ENCODE measurements around the gene TIGD6. TPM values are rescaled to one million over a fixed set of nuclear protein-coding genes. Genes with fewer than 3 reads are reported as not detected.
A peak's percentile ranks its signal among the peaks of the same experiment; 100 is the strongest.

The TIGD6 gene
- total and polyA plus RNA-seq, 7 donors, result 1.4 to 7.8 (median 2.8) TPM

DNA sequence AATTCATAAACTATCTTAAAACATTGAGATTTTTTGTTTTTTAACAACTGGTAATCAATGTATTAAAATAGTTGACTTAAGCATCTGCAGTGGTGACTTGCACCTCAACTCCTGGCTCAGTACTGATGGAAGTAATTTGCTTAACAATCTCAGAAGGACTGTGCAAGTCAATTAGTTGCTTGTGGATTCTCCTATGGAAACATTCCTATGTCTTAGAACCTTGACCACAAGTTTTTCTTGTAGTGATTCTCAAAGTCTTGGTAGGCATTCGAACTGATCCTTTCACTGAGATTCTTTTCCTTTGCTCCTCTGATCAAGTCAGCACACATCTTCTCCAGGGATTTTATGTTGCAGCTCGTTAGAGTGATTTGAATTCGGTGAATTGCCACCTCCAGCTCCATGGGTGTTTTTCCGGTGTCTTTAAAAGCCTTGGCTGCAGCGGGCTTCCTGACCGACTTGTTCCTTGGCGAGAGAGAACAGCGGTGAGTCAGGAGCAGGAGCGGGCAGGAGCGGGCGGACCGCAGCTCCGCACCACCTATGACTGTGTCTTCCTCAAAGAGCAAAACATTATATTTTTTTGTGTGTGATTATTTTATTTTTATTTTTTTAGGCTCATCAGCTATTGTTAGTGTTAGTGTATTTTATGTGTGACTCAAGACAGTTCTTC lies 21.2 kb upstream of the TIGD6 start:
- TF ChIP-seq, protein P1, sequence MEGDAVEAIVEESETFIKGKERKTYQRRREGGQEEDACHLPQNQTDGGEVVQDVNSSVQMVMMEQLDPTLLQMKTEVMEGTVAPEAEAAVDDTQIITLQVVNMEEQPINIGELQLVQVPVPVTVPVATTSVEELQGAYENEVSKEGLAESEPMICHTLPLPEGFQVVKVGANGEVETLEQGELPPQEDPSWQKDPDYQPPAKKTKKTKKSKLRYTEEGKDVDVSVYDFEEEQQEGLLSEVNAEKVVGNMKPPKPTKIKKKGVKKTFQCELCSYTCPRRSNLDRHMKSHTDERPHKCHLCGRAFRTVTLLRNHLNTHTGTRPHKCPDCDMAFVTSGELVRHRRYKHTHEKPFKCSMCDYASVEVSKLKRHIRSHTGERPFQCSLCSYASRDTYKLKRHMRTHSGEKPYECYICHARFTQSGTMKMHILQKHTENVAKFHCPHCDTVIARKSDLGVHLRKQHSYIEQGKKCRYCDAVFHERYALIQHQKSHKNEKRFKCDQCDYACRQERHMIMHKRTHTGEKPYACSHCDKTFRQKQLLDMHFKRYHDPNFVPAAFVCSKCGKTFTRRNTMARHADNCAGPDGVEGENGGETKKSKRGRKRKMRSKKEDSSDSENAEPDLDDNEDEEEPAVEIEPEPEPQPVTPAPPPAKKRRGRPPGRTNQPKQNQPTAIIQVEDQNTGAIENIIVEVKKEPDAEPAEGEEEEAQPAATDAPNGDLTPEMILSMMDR (IDR thresholded peaks at IDR 0.05), result no peak
- peaks cover 26% of the 10 kb centered on the region for H3K4me1 ChIP-seq
- no peaks in the 10 kb centered on the region for H3K9me3 ChIP-seq
- 54 to 66% (median 66%) methylated on average over 13 of the region's 13 CpGs for WGBS, 3 donors
- intact Hi-C loops (cut with DNase I), result loop anchor here in 1 of 2 donors (5.0 kb wide), 1 partner anchor 196 kb away; no protein-coding TSS in a partner anchor
- peak overlapping the region; percentile 79 for H3K27ac ChIP-seq
- ATAC-seq (peak; percentile 70 to 84 (median 75)), DNase-seq (peak; percentile 48 to 66)
- H3K27me3 ChIP-seq (ENCODE audit: insufficient read depth in 3 of 3, low read length in 2 of 3), result no peaks in the 10 kb centered on the region
- peaks cover 20 to 97% of the 10 kb centered on the region in 2 donors for H3K36me3 ChIP-seq (ENCODE audit: insufficient read depth in 1 of 2, low read depth in 1 of 2)
- H3K4me3 ChIP-seq, result peak overlapping the region; percentile 19

DNA sequence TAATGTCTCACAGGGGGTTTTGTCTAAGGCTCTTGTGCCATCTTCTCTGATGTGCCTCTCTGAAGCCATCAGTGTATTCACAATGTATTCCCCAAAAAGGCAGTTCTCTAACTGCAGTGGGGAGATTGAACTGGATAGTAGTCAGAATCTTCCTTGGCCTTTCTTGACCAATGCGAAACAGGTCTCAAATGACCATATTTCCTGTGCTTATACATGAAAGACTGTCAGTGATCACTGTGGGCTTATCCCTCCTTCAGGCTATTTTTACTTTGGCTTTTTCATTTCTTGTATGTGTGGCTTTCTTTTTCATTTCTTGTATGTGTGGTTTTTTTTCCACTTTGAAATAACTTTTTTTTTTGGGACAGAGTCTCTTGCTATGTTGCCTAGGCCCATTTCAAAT lies 19.8 kb upstream of the TIGD6 start:
- no peak overlapping the region for H3K4me3 ChIP-seq
- no peaks in the 10 kb centered on the region for H3K9me3 ChIP-seq
- intact Hi-C loops (cut with DNase I), result loop anchor here in 1 of 2 donors (5.0 kb wide), 1 partner anchor 197 kb away; no protein-coding TSS in a partner anchor
- TF ChIP-seq, protein P1 (IDR thresholded peaks at IDR 0.05), result no peak
- DNase-seq, result no peak
- H3K27ac ChIP-seq, result peak overlapping the region; percentile 79
- 92 to 97% (median 96%) methylated on average over 1 of the region's 1 CpG for WGBS, 3 donors
- ATAC-seq, result no peak
- H3K4me1 ChIP-seq, result peaks cover 26% of the 10 kb centered on the region
- H3K27me3 ChIP-seq (ENCODE audit: insufficient read depth in 3 of 3, low read length in 2 of 3), result no peaks in the 10 kb centered on the region
- H3K36me3 ChIP-seq (ENCODE audit: insufficient read depth in 1 of 2, low read depth in 1 of 2), result peaks cover 29 to 92% of the 10 kb centered on the region in 2 donors

GRCh38 chr5:150017226-150018005 lies 17.0 kb upstream of the TIGD6 start:
- ATAC-seq (no peak), DNase-seq (no peak)
- Histone ChIP-seq H3K27ac (no peak overlapping the region), H3K27me3 (ENCODE audit: insufficient read depth in 3 of 3, low read length in 2 of 3) (no peaks in the 10 kb centered on the region), H3K4me3 (no peak overlapping the region), H3K9me3 (no peaks in the 10 kb centered on the region), H3K4me1 (peaks cover 13% of the 10 kb centered on the region), H3K36me3 (ENCODE audit: insufficient read depth in 1 of 2, low read depth in 1 of 2) (peaks cover 27 to 92% of the 10 kb centered on the region in 2 donors)
- intact Hi-C loops (cut with DNase I), result no loop called here
- TF ChIP-seq, protein P1 (IDR thresholded peaks at IDR 0.05), result no peak
- WGBS, 3 donors, result 82 to 89% (median 82%) methylated on average over 6 of the region's 6 CpGs

DNA sequence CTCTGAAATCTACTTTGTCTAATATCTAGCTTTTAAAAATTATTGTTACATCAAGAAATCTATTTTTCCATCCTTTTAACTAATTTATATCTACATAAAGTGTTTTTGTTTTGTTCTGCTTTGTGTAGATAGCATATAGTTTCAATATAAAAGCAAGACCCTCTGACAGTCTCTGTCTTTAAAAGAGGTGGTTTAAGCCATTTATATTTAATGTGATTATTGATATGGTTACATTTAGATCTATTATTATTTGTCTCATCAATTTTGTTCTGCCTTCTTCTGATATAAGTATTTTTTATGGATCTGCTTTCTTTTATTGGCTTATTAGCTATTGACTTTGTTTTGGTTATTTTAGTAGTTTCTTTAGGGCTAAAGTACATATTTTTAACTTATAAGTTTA lies 16.1 kb upstream of the TIGD6 start:
- no peak for DNase-seq
- no peak overlapping the region for H3K27ac ChIP-seq
- intact Hi-C loops (cut with DNase I), result no loop called here
- no peaks in the 10 kb centered on the region for H3K27me3 ChIP-seq (ENCODE audit: insufficient read depth in 3 of 3, low read length in 2 of 3)
- peaks cover 31 to 93% of the 10 kb centered on the region in 2 donors for H3K36me3 ChIP-seq (ENCODE audit: insufficient read depth in 1 of 2, low read depth in 1 of 2)
- H3K9me3 ChIP-seq, result no peaks in the 10 kb centered on the region
- peaks cover 12% of the 10 kb centered on the region for H3K4me1 ChIP-seq
- H3K4me3 ChIP-seq, result no peak overlapping the region
- TF ChIP-seq, protein P1 (IDR thresholded peaks at IDR 0.05), result no peak
- no peak for ATAC-seq

Data from psoas muscle (tissue), 8 donors.